Left ventricle myocardium superior (tissue), 1 donor: ENCODE data around the gene AUNIP. TPM values are rescaled to one million over a fixed set of nuclear protein-coding genes. Genes with fewer than 3 reads are reported as not detected.

Experiments
- ATAC-seq: fragments of 200-7000 bp; cut with Tn5 transposase; one replicate; pipeline ENCODE4 v1.9.1; 2020; ENCODE audit warnings: mild to moderate bottlenecking, moderate library complexity
- DNase-seq: peaks from one replicate; pipeline ENCODE4 v3.0.0-alpha.2; 2020
- intact Hi-C: fragments of 100-400 bp; cut with micrococcal nuclease; formaldehyde crosslinking; loops from one replicate; pipeline ENCODE4 v1.11.0; 2022
- total RNA-seq: library from RNA; stranded (reverse); fragmentation: NEBNext Ultra II Directional; extraction: Animal tissue kit (Norgen Biotek cat#: 25700); gene quantifications from one replicate; pipeline ENCODE4 v1.2.1, GENCODE V29; 2021
- donor health status: DM: no; HTN: yes; CAD: no; lungs with severe emphysema.

AUNIP gene
- total RNA-seq, 1 donor from 2014 or later: not detected

GRCh38 chr1:25871086-25871703, 11.9 kb upstream of the AUNIP start:
- ATAC-seq (no peak), DNase-seq (no peak)
- intact Hi-C loops: no loop called here

GRCh38 chr1:25870614-25871013, 11.4 kb upstream of the AUNIP start:
- intact Hi-C loops: no loop called here
- no peak for ATAC-seq
- DNase-seq: no peak

- DNase-seq (no peak), ATAC-seq (no peak)
- intact Hi-C loops: no loop called here
These were observed 10.8 kb upstream of the AUNIP start for GRCh38 chr1:25869909-25870606.

- ATAC-seq (no peak), DNase-seq (no peak)
- intact Hi-C loops: no loop called here
These were observed 8.1 kb upstream of the AUNIP start for GRCh38 chr1:25867210-25867991.

DNA sequence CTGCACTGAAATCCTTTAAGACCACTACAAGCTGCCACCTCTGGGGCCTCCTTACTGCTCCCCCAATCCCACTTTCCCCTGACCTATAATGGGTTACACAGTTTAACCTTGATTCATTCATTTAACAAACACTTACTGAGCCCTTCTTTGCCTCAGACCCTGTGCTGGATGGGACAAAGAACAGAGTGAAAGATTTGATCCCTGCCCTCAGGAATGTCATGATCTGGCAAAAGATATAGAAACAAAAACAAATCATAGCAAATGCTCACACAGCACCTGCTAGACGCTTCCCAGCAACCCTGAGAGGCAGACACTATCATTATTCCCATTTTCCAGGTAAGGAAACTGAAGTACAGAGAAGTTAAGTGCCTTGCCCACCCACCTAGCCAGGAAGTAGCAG, 7.0 kb upstream of the AUNIP start:
- ATAC-seq: no peak
- no peak for DNase-seq
- intact Hi-C loops: no loop called here

- no peak for ATAC-seq
- intact Hi-C loops: no loop called here
- DNase-seq: no peak
These were observed 5.2 kb upstream of the AUNIP start for GRCh38 chr1:25864434-25864833.

GRCh38 chr1:25863486-25864262, 4.4 kb upstream of the AUNIP start:
- DNase-seq (no peak), ATAC-seq (no peak)
- intact Hi-C loops: no loop called here

- intact Hi-C loops: no loop called here
- no peak for ATAC-seq
- DNase-seq: no peak
These were observed 3.7 kb upstream of the AUNIP start for GRCh38 chr1:25862785-25863485.

GRCh38 chr1:25861316-25862286, 2.3 kb upstream of the AUNIP start:
- ATAC-seq (no peak), DNase-seq (no peak)
- intact Hi-C loops: no loop called here

- no peak for DNase-seq
- ATAC-seq: no peak
- intact Hi-C loops: no loop called here
These were observed 763 bp downstream of the AUNIP start for GRCh38 chr1:25858494-25858893.

DNA sequence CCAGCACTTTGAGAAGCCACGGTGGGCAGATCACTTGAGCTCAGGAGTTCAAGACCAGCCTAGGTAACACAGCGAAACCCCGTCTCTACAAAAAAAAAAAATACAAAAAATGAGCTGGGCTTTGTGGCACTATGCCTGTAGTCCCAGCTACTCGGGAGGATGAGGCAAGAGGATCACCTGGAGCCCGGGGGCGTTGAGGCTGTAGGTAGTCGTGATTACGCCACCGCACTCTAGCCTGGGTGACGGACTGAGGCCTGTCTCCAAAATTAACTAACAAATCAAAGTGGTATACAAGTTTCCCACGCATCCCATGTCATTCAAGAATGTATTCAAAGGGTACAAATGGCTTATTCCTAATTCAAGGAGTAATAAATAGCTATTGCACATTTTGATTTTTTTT, 2.4 kb downstream of the AUNIP start:
- ATAC-seq: no peak
- DNase-seq: no peak
- intact Hi-C loops: no loop called here

DNA sequence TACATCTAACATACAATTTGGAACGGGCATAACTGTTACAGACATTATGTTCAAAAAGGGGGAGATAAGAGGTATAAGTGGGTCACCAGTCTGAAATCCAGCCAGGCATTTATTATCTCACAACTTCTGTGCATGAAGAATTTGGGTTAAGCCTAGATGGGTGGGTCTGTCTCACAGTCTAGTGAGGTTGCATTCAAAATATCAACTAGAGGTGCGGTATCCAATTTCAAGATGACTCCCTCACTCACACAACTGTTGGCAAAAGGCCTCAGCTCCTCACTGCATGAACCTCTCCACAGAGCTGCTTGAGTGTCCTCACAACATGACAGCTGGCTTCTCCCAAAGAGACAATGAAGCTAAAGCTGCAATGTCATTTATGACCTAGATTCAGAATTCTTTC, 4.7 kb downstream of the AUNIP start:
- ATAC-seq (no peak), DNase-seq (no peak)
- intact Hi-C loops: no loop called here

GRCh38 chr1:25848531-25848930, 10.7 kb downstream of the AUNIP start:
- DNase-seq (no peak), ATAC-seq (no peak)
- intact Hi-C loops: no loop called here

GRCh38 chr1:25847929-25848328, 11.3 kb downstream of the AUNIP start:
- intact Hi-C loops: no loop called here
- DNase-seq (no peak), ATAC-seq (no peak)

GRCh38 chr1:25845664-25846063, 13.6 kb downstream of the AUNIP start:
- ATAC-seq (no peak), DNase-seq (no peak)
- intact Hi-C loops: no loop called here

DNA sequence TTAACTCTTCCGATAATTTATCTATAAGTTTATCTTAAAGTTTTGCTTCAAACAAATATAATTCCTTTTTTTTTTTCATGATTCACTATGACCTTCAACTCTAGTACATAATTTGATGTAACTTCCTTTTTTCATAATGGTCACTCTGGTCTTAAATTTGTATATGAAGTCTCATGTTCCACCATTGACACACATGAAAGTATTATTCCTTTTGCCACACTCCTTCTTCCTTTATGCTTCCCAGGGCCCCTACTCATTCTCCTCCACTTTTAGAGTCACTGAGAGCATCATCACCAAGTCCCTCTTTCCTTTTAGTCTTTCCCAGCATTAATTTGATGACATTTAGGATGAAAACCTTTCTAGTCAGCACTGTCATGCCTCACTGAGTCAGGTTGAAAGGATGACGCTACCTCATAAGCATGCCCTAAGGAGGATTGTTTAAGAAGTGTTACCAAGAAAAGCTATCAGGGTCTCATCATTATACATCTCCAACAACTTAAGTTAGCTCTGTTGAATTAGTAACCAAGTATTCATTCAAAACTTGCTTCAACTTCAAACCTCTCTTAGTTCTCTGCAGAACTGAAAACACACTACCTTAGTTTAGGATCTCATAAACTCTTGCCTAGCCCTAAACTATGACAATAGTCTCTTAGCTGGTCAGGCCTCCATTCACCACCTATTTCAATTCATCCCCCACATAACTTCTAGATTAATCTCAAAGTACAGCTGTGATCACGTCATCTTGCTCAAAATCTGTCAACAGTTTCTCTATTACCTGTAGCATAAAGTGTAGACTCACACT, 14.5 kb downstream of the AUNIP start:
- no peak for DNase-seq
- no peak for ATAC-seq
- intact Hi-C loops: no loop called here

DNA sequence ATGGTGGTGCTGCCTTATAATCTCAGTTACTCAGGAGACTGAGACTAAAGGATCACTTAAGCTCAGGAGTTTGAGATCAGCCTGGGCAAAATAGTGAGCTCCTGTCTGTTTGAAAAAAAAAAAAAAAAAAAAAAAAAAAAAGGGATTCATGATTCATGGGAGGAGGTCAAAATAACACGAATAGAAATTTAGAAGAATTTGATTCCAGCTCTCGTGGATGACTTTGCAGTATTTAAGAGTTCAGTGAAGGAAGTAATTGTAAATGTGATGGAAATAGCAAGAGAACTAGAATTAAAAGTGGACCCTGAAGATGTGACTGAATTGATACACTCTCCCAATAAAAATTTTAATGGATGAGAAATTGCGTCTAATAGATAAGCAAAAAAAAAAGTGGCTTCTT, 15.8 kb downstream of the AUNIP start:
- intact Hi-C loops: no loop called here
- ATAC-seq: no peak
- DNase-seq: no peak
